Measurements from ENCODE around the gene CBY1.

Gene CBY1

GRCh38 chr22:38652859-38653258, 3.6 kb upstream of the CBY1 start:
- DNase-seq = no peak

GRCh38 chr22:38653741-38654140, 2.7 kb upstream of the CBY1 start:
- DNase-seq = no peak

- DNase-seq = no peak
Observed at GRCh38 chr22:38655519-38656255, 751 bp upstream of the CBY1 start.

GRCh38 chr22:38657045-38657909, 839 bp downstream of the CBY1 start:
- DNase-seq = no peak

- no peak for DNase-seq
Observed at GRCh38 chr22:38674888-38675287, 18.4 kb downstream of the CBY1 start.

DNA sequence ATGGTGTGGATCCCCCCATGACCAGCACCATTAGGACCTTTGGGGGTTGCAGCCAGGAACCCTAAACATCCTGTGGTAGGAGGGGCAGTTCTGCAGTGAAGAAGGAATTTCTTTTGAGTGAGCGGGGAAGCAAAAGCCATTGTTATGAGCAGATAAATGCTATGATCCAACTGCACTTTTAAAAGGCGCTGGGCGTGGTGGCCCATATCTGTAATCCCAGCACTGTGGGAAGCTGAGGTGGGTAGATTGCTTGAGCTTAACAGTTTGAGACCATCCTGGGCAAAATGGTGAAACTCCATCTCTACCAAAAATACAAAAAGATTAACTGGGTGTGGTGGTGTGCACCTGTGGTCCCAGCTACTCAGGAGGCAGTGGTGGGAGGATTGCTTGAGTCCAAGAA, 19.4 kb downstream of the CBY1 start:
- DNase-seq = no peak

- peak; percentile 68 for DNase-seq
Observed at GRCh38 chr22:38681582-38682335, 25.3 kb downstream of the CBY1 start, which contains the start of gene TOMM22. Gene TOMM22 (plus strand): TSS chr22:38681957. CDS start chr22:38681979, 22 bp downstream.

- no peak for DNase-seq
Observed at GRCh38 chr22:38684895-38685294, 28.5 kb downstream of the CBY1 start.

DNA sequence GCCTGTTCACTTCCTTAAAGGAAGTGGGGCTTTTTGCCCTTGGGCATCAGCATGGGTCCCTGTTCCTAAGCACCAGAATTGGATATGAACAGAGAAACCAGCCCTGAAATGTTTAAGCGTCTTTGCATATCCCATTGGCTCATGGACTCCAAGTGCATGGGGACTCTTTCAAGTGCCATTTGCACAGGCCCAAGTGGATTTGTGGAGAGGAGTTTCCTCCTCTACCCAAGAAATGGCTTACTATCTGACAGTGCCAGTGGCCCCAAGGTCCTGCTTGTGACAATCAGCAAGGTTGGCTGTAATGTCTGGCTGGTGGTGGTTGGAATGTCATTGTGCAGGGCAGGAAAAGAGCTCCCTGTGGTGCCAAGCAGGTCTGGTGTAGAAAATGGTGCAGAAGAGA, 29.3 kb downstream of the CBY1 start:
- DNase-seq = no peak

- DNase-seq = no peak
Observed at GRCh38 chr22:38689651-38690050, 33.2 kb downstream of the CBY1 start.

GRCh38 chr22:38694049-38694448, 37.6 kb downstream of the CBY1 start:
- DNase-seq = no peak

GRCh38 chr22:38694940-38695339, 38.5 kb downstream of the CBY1 start:
- DNase-seq = no peak

GRCh38 chr22:38696606-38697424, 40.4 kb downstream of the CBY1 start:
- DNase-seq = no peak

DNA sequence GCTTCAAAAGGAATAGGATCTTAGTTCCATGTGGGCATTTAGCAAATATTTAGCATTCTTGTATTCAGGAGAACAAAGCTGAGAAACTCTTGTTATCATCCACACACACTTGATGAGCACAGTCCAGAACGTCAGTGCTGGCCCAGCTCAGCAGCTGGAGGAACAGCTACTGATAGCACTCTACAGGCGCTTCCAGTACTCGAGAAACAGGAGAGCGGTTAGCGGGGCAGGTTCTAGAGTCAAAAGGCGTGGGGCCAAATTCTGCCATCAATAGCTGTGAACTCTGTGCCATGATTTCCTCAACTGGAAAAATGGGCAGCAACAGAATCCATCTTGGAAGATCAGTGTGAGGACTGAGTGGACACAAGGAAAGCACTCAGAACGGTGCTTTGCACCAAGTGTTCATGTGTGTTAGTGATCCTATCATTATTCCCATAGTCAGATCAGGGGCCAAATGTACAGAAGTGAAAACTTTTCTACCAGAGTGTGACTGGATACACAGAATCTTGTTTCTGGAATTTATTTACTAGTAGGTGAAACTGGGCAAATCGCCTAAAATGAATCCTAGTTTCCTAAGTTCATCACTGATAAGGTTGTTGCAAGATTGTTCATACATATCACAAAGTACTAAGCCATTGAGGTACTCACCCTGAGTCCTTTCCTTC, 41.1 kb downstream of the CBY1 start:
- no peak for DNase-seq

- no peak for DNase-seq
Observed at GRCh38 chr22:38698407-38699094, 42.1 kb downstream of the CBY1 start.

DNA sequence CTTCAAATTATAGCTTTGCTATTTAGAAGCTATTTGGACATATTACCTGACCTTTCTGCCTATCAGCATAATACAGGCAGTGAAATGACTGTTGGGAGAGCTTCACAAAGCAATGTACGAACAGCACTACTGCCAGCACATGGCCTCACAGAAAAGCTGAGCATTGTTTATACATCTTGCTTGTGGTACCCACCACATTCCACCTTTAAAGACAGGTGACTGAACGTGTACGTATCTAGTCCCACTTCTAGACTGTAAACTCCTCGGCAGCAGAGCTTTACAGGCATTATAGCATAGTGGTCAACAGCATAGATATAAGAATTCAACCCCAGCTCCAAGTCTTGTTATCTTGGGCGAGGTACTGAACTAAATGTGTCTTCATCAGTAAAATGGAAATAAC, 42.7 kb downstream of the CBY1 start:
- DNase-seq = no peak

DNA sequence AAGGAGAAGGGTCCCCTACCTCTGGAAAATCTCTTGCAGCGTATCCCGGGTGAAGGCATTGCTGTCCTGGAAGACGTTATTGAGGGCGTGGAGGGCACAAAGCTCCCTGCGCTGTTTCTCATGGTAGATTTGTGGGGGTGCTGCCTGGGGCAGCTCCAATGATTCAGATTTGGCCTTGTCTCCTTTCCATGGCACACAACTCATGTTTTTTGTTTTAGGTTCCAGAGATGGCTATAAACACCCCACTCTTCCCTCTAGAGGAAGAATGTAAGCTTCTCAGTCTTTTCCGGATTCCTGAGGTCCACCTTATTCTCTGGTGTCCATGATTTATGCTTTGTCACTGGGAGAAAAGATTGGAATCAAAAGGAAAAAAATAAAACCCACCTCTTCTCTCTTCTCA, 43.3 kb downstream of the CBY1 start:
- DNase-seq = no peak

GRCh38 chr22:38700270-38700788, 43.9 kb downstream of the CBY1 start:
- no peak for DNase-seq

- peak; percentile 86 for DNase-seq
Observed at GRCh38 chr22:38700789-38701628, 44.6 kb downstream of the CBY1 start, which contains the start of gene JOSD1. Gene JOSD1 (minus strand): TSS chr22:38700943. CDS start chr22:38699987, 956 bp downstream.

DNA sequence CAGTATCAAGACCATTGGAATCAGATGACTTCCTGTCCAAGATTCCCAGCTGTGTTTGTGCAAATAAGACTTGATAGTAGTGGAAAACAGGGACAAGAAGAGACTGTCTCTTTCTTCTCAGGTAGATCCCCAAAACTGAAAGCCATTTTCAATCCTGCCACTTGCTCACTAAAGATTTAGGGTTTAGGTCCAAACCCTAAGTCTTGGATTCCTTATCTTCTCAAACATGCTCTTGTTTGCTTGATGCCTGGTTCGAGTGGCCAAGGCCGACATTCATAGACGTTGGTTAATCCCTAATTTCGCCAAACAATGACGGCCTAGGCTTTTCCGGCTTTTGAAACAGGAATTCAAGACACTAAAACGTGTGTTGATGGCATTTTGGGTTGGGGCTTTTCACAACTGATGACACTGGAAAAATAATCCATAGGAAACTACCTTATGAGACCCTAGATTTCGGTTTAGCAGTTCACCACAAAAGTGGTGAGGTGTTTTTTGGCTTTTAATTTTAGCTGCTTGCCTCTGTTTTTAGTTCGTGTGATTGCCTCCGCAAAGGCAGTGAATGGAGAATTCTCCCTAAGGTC, 48.3 kb downstream of the CBY1 start:
- DNase-seq = no peak

Measured in NCI-H774 (cell line).